OCI-LY7 (cell line): ENCODE results near the gene TPRA1.

Source experiments
- EZH2phosphoT487 ChIP-seq: fragments of 200-600 bp; sonication (generic); IDR thresholded peaks from 2 replicates; pipeline ENCODE4 v1.6.1; 2018; ENCODE audit warnings: low read depth, borderline replicate concordance, mild to moderate bottlenecking, mixed run types, antibody characterized with exemption, low read length, moderate library complexity, mixed read lengths
- TF ChIP-seq, protein P1 (sequence below): fragments of 200-600 bp; sonication (generic); conservative IDR thresholded peaks from 2 replicates; pipeline ENCODE4 v1.5.1; 2014; ENCODE audit warnings: mild to moderate bottlenecking, antibody characterized with exemption, low read length, moderate library complexity, mixed read lengths

- TF ChIP-seq, protein P1, sequence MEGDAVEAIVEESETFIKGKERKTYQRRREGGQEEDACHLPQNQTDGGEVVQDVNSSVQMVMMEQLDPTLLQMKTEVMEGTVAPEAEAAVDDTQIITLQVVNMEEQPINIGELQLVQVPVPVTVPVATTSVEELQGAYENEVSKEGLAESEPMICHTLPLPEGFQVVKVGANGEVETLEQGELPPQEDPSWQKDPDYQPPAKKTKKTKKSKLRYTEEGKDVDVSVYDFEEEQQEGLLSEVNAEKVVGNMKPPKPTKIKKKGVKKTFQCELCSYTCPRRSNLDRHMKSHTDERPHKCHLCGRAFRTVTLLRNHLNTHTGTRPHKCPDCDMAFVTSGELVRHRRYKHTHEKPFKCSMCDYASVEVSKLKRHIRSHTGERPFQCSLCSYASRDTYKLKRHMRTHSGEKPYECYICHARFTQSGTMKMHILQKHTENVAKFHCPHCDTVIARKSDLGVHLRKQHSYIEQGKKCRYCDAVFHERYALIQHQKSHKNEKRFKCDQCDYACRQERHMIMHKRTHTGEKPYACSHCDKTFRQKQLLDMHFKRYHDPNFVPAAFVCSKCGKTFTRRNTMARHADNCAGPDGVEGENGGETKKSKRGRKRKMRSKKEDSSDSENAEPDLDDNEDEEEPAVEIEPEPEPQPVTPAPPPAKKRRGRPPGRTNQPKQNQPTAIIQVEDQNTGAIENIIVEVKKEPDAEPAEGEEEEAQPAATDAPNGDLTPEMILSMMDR, result no peak
- TF ChIP-seq EZH2phosphoT487, result no peak
Measured at GRCh38 chr3:127604035-127604434, 13.5 kb upstream of the TPRA1 start.
